ENCODE data around the gene MAP3K3.

The MAP3K3 gene

DNA sequence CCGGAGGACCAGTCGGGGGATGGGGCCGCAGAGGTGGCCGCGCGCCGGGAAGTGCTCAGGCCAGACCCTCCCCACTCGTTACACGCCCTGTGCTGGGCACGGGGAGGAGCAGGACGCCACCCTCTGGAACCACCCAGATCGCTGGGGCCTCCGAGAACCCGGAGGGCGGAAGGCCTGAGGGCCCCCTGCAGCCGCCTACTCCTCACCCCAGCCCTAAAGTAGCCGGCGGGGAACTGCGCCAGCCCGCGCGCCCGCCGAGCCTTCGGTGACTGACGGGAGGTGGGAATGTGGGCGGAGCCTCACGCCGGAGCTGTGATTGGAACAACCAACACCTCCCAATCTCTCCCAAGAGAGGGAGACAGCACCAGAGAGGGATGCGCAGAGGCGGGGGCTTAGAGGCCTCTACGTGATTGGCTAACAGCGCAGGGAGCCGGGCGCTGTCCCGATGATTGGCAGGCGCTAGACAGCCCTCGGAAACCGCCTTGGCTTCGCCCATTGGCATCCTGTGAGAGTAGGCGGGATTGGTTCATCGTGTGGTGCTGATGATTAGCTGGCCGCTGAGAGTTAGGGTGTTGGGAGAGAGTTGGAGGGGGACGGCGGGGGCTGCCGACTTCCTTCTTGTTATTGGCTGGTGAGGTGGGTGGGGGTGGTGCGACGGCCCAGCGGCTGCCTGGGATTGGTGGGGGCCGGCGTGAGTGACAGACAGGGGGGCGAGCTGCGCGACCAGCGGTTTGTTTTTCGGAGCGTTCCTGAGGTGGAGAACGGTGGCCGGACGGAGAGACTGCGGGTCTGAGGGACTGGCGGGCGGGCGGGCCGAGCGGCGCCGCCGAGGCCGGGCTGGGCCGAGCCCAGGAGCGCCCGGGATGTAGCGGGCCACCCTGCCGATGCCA lies at the start of gene MAP3K3:
Gene MAP3K3 (plus strand): TSS at position 734 of the 890 bp plus-strand sequence. CDS start 343 bp downstream, outside the sequence.
- DNase-seq: peak; percentile 91 to 100 (median 100)

DNA sequence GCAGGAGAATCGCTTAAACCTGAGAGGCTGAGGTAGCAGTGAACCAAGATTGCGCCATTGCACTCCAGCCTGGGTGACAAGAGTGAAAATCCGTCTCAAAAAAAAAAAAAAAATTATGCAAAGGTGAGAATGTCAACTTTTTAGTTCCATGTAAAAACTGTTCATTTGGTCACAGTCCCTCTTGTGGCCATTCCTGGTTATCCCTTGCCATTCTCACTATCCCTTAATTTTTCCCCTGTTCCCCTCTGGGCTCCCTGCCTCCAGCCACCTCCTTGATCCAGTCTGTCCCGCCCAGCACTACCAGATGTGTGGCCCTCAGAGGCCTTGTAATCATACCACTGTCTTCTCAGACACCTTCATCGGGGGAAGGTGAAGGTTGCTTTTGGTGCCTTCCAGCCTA lies 48.6 kb upstream of the MAP3K3 start:
- DNase-seq: no peak

DNA sequence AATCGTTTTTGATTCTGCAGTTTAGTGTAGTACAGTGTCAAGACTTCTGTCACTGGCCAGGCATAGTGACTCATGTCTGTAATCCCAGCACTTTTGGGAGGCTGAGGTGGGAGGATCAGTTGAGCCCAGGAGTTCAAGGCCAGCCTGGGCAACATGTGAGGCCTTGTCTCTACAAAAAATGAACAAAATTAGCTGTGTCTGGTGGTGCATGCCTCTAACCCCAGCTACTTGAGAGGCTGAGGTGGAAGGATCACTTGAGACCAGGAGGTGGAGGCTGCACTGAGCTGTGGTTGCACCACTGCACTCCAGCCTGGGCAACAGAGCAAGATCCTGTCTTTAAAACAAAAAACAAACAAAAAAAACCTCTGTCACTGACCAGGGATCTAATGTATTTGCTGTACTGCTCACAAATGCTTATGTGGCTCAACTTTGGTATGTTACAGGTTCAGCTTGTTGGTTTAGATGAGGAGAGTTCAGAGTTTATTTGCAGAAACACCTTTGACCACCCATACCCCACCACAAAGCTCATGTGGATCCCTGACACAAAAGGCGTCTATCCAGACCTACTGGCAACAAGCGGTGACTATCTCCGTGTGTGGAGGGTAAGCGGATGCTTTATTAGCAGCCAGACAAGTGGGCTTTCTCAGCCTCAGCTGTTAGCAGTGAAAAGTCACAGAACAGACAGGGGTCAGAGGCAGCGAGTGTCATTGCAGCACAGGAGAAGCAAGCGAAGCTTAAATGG lies 44.0 kb upstream of the MAP3K3 start:
- peak in 1 of 14 donors; percentile 2 for DNase-seq

DNA sequence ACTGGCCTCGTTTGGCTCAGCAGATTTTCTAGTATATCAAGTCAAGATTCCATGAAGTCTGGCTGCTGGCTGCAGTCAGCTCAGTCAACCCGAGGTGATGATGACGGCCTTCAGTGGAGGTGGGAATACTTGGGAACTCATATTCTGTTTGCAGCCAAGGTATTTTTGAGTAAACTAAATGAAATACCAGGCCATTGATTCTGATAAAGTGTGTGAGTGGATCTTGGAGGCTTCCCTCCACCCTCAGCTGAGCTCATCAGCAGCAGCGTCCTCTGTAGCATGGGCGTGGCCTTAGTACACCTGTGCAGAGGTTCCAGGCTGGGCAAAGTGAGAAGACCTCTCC lies 43.5 kb upstream of the MAP3K3 start:
- DNase-seq: no peak

DNA sequence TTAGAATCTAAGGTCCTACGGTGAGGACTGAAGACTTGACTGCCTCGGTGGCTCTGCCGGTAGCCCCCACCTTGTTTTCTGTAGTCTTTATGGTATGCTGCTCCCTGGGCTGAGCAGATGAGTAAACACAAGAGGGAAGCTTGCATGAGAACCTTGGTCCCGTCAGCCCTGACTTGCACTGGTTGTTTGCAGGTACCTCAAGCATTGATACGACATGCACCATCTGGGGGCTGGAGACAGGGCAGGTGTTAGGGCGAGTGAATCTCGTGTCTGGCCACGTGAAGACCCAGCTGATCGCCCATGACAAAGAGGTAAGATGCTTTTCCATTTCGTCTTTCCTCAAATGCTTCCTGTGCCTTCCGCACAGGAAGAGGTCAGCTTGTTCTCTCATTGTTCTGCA lies 42.6 kb upstream of the MAP3K3 start:
- no peak for DNase-seq

- no peak for DNase-seq
Observed at GRCh38 chr17:63587770-63588169, 34.4 kb upstream of the MAP3K3 start.

GRCh38 chr17:63588797-63589196 lies 33.4 kb upstream of the MAP3K3 start:
- DNase-seq: no peak

GRCh38 chr17:63589646-63590045 lies 32.6 kb upstream of the MAP3K3 start:
- no peak for DNase-seq

DNA sequence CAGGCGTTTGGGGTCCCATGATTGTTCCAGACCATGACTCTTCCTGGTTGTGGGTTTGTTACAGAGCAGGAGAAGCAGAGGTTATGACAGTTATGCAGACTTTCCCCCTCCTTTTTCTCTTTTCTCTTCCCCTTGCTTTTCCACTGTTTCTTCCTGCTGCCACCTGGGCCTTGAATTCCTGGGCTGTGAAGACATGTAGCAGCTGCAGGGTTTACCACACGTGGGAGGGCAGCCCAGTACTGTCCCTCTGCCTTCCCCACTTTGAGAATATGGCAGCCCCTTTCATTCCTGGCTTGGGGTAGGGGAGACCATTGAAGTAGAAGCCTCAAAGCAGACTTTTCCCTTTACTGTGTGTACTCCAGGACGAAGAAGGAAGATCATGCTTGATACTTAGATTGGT lies 29.4 kb upstream of the MAP3K3 start:
- no peak for DNase-seq

- DNase-seq: no peak
Observed at GRCh38 chr17:63595132-63595531, 27.1 kb upstream of the MAP3K3 start.

DNA sequence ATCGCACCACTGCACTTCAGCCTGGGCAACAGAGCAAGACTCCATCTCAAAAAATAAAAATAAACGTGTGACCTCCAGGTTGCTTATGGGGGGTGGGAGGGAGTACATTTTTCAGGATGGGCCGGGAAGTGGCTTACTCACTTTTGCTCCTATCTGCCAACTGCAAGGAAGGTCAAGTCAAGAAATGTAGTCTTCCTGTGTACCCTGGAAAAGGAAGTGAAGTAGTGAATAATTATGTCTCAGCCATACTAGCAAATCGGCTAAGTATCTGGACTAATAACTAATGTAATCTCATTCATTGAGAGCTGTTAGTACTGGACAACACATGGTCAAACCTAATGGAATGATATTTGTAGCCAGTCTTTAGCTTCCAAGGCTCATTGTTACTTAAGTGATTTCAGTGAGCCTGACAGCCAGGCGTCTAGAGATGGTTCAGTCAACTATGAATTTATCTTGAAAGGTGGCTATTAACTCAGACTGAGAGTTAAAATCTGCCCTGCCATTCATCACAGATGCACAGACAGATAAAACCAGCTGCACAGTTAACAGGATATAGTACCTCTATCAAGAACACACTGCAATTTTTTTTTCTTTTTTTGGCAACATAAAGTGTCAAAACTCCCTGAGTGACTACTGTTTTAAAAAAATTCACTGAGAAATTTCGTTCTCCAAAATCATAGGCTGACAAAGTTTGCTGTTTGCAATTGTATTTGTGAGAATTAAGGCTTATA lies 25.2 kb upstream of the MAP3K3 start:
- DNase-seq: no peak

DNA sequence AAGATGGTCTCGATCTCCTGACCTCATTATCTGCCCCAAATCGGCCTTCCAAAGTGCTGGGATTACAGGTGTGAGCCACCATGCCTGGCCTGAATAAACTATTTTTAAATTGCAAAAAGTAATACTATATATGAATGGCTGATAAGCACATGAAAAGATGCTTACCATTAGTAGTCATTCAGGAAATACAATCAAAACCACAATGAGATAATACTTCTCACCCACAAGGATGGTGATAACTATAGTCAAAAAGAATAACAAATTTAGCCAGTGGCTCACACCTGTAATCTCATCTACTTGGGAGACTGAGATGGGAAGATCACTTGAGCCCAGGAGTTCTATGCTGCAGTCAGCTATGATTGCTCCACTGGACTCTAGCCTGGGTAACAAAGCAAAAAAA lies 23.9 kb upstream of the MAP3K3 start:
- no peak for DNase-seq

DNA sequence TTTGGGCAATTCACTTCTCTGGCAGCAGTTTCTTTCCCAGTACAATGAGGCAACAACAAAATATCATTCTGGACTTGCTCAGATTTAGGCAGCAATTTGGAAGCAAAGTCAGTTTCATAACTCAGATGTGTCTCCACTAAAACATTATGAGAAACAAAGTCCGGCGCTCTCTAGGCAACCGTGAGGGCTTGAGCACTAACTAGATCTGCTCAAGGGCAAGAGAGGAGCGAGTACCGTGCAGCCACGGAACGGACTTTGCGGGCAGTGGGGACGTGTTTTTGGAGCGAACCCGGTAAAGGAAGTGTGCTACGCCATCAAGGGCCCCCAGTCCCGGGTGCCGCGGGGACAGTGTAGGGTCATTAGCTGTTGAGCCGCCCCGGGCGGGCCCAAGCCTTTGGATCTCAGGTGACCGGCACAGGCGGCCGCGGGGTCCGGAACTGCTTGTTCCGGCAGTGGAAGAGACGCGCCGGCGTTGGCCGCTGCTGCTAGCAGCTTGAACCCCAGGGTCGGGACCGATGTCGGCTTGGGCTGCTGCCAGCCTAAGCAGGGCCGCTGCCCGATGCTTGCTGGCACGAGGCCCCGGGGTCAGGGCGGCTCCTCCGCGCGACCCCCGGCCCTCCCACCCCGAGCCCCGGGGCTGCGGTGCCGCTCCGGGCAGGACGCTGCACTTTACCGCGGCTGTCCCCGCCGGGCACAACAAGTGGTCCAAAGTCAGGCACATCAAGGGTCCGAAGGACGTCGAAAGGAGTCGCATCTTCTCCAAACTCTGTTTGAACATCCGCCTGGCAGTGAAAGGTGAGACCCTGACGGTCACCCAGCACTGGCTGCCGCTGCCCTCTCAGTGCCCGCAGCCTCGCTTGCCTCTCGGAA lies 21.4 kb upstream of the MAP3K3 start, which contains the start of gene TACO1:
Gene TACO1 (plus strand): TSS at position 327 of the 870 bp plus-strand sequence. CDS start 189 bp downstream, at position 516.
- DNase-seq: peak; percentile 8 to 84 (median 70)

- no peak for DNase-seq
Observed at GRCh38 chr17:63601439-63602371, 20.5 kb upstream of the MAP3K3 start.

- no peak for DNase-seq
Observed at GRCh38 chr17:63609816-63610573, 12.2 kb upstream of the MAP3K3 start.

- DNase-seq: no peak
Observed at GRCh38 chr17:63610854-63611253, 11.4 kb upstream of the MAP3K3 start.

- DNase-seq: no peak
Observed at GRCh38 chr17:63611354-63611753, 10.9 kb upstream of the MAP3K3 start.

- DNase-seq: no peak
Observed at GRCh38 chr17:63613663-63614062, 8.6 kb upstream of the MAP3K3 start.

DNA sequence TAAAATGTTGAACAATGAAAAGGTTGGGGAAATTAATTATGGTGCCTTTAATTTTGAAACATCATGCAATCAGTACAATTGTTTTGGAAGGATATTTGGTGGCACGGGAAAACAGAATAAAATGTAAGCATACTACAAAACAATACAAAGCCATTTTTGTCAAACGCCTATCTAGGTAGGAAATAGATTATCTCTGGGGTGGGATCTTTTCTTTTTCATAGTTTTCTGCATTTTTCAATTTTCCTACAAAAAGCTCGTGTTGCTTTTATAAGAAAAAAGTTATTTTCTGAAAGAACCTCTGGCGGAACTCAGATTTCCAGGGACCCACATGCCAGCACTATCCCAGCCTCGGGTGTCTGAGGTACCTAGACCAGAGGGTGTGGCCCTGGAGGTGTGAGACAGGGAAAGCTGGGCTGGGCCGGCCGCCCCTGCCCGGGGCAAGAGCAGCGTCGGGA lies 961 bp upstream of the MAP3K3 start:
- no peak for DNase-seq
